Ovary (tissue), 3 donors: ENCODE measurements around the gene PATE4.

Experiments used
- EP300 ChIP-seq: sonication (generic); formaldehyde crosslinking; IDR thresholded peaks from one replicate; pipeline ENCODE4 v1.6.1; 2017; ENCODE audit warnings: antibody characterized with exemption
- POLR2A ChIP-seq: fragments of 450-650 bp; IDR thresholded peaks from one replicate; pipeline ENCODE4 v1.6.1; 2017; ENCODE audit warnings: antibody characterized with exemption, mild to moderate bottlenecking, moderate library complexity
- TF ChIP-seq, protein P1 (sequence below), 3 donors: fragments of 450-650 bp in 2 of 3; fragments of 200-600 bp in 1 of 3; IDR thresholded peaks; one replicate each; pipeline versions ENCODE4 v1.5.1 to v1.8.0; 2016 to 2022; ENCODE audit warnings: antibody characterized with exemption in 3 of 3, mild to moderate bottlenecking in 1 of 3
- donor health status: DM: no; HTN: no; CAD: no.

DNA sequence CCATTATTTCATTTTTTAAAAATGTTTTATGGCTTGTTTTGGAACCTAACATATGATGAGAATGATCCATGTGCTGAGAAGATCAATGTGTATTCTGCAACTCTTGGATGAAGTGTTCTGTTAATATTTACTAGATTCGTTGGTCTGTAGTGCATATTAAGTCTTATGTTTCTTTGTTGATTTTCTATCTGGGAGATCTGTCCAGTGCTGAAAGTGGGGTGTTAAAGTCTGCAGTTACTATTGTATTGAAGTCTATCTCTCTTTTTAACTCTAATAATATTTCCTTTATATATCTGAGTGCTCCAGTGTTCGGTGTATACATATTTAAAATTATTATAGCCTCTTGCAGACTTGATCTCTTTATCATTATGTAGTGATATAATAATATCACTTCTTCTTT, 33.3 kb upstream of the PATE4 start:
- TF ChIP-seq POLR2A: no peak
- TF ChIP-seq, protein P1, sequence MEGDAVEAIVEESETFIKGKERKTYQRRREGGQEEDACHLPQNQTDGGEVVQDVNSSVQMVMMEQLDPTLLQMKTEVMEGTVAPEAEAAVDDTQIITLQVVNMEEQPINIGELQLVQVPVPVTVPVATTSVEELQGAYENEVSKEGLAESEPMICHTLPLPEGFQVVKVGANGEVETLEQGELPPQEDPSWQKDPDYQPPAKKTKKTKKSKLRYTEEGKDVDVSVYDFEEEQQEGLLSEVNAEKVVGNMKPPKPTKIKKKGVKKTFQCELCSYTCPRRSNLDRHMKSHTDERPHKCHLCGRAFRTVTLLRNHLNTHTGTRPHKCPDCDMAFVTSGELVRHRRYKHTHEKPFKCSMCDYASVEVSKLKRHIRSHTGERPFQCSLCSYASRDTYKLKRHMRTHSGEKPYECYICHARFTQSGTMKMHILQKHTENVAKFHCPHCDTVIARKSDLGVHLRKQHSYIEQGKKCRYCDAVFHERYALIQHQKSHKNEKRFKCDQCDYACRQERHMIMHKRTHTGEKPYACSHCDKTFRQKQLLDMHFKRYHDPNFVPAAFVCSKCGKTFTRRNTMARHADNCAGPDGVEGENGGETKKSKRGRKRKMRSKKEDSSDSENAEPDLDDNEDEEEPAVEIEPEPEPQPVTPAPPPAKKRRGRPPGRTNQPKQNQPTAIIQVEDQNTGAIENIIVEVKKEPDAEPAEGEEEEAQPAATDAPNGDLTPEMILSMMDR (IDR thresholded peaks at IDR 0.05): no peak
- no peak for TF ChIP-seq EP300
